ENCODE measurements around the gene RNASE1. TPM values are rescaled to one million over a fixed set of nuclear protein-coding genes. Genes with fewer than 3 reads are reported as not detected.
A peak's percentile ranks its signal among the peaks of the same experiment; 100 is the strongest.

The RNASE1 gene
- total and polyA plus RNA-seq, 10 of the 15 experiments (the other 5 are each of a cell fraction or from before 2014, with no cell fraction given), result 0.11 to 0.72 (median 0.38) TPM; not detected in 7

- H4K20me1 ChIP-seq (ENCODE audit: control insufficient read depth, insufficient read depth), result no peaks in the 10 kb centered on the region
- no peak overlapping the region for H3K4me2 ChIP-seq (ENCODE audit: control insufficient read depth, insufficient read depth)
- CTCF ChIA-PET, result no interaction called here
- no peaks in the 10 kb centered on the region for H3K79me2 ChIP-seq (ENCODE audit: control insufficient read depth, insufficient read depth, low read length)
- in situ Hi-C loops (cut with MboI) (no loop called here), intact Hi-C loops (cut with micrococcal nuclease; ENCODE audit: unreplicated experiment) (no loop called here)
- ATAC-seq (no peak), FAIRE-seq (no peak), DNase-seq (ENCODE audit: low read depth, low spot score) (no peak)
- 43% methylated on average over 5 of the region's 5 CpGs for WGBS (ENCODE audit: insufficient coverage, insufficient replicate concordance, low lambda C conversion rate, missing lambda C conversion rate)
- no peak overlapping the region for H3K9ac ChIP-seq (ENCODE audit: control insufficient read depth, insufficient read depth, low read length)
- TF ChIP-seq SREBF2 (IDR thresholded peaks at IDR 0.05; ENCODE audit: low read length) (no peak), CBX5 (IDR thresholded peaks at IDR 0.05; ENCODE audit: low read depth) (0 out of 2 replicates have a peak, but pooled peaks have one; percentile 36)
- H3K27ac ChIP-seq (ENCODE audit: control insufficient read depth, insufficient read depth), result no peak overlapping the region
- no peaks in the 10 kb centered on the region for H3K36me3 ChIP-seq (ENCODE audit: control insufficient read depth in 2 of 2, insufficient read depth in 2 of 2, low read length in 1 of 2)
- H3K9me3 ChIP-seq (replicated peaks; ENCODE audit: control insufficient read depth, insufficient read depth, low read length), result peaks cover 9% of the 10 kb centered on the region; the same call in 2 of the 3 replicates
- no peaks in the 10 kb centered on the region for H3K27me3 ChIP-seq (replicated peaks in 1 of 2; ENCODE audit: control insufficient read depth in 2 of 2, insufficient read depth in 2 of 2, low read length in 1 of 2)
- no peak overlapping the region for H2AFZ ChIP-seq (ENCODE audit: control insufficient read depth, low read depth, low read length)
- H3K4me3 ChIP-seq, result no peak overlapping the region
- H3K4me1 ChIP-seq (ENCODE audit: control insufficient read depth, insufficient read depth, low read length), result no peaks in the 10 kb centered on the region
- RAD21 ChIA-PET (ENCODE audit: unreplicated experiment), result no interaction called here
- SMC1A ChIA-PET (ENCODE audit: uncharacterized antibody, unreplicated experiment), result no interaction called here
- no TSS peak for BruUV-seq (replicated peaks)
- POLR2A ChIA-PET, result no interaction called here
Observed at GRCh38 chr14:20751963-20752562, 50.6 kb downstream of the RNASE1 start.

Other genes with a start within 250 kb of the RNASE1 start
Only the 7 nearest of the 17 such genes appear.
- gene RNASE4, start 118.3 kb downstream of the RNASE1 start, total RNA-seq (2014; rRNA removed), result 1.1 and 2.0 TPM in 2 replicates
- 1.3 and 1.6 TPM in 2 replicates for gene RNASE4, start 118.3 kb downstream of the RNASE1 start, total RNA-seq (2014; rRNA removed; fragmentation: Illumina TruSeq; extraction: Trizol)
- 0.29 and 1.1 TPM in 2 replicates for gene RNASE4, start 118.3 kb downstream of the RNASE1 start, total RNA-seq (2021)
- gene RNASE4, start 118.3 kb downstream of the RNASE1 start, polyA plus RNA-seq (2011; rRNA removed), result 0.87 and 1.1 TPM in 2 replicates
- 0.29 and 1.3 TPM in 2 replicates for gene RNASE4, start 118.3 kb downstream of the RNASE1 start, polyA plus RNA-seq (2014; fragmentation: Illumina TruSeq; extraction: Trizol)
- gene RNASE4, start 118.3 kb downstream of the RNASE1 start, polyA plus RNA-seq (2014; fragmentation: Nextera tagmentation; extraction: Ambion mirVana), result 1 to 10 TPM; 1.2 to 2.6 TPM
- gene RNASE4, start 118.3 kb downstream of the RNASE1 start, polyA plus RNA-seq (2014; rRNA removed), result 1.0 and 1.9 TPM in 2 replicates
- gene RNASE4, start 118.3 kb downstream of the RNASE1 start, polyA plus RNA-seq (2016; fragmentation: Nextera tagmentation; extraction: Ambion mirVana), result 1 to 10 TPM; 1.4 to 1.9 TPM
- 2.1 TPM in 2 replicates for gene ANG, start 114.1 kb downstream of the RNASE1 start, total RNA-seq (2014; rRNA removed)
- 1.8 and 1.9 TPM in 2 replicates for gene ANG, start 114.1 kb downstream of the RNASE1 start, total RNA-seq (2014; rRNA removed; fragmentation: Illumina TruSeq; extraction: Trizol)
- 1.8 and 2.6 TPM in 2 replicates for gene ANG, start 114.1 kb downstream of the RNASE1 start, total RNA-seq (2021)
- 1.0 and 1.1 TPM in 2 replicates for gene ANG, start 114.1 kb downstream of the RNASE1 start, polyA plus RNA-seq (2011; rRNA removed)
- 2.7 and 3.2 TPM in 2 replicates for gene ANG, start 114.1 kb downstream of the RNASE1 start, polyA plus RNA-seq (2014; fragmentation: Illumina TruSeq; extraction: Trizol)
- gene ANG, start 114.1 kb downstream of the RNASE1 start, polyA plus RNA-seq (2014; fragmentation: Nextera tagmentation; extraction: Ambion mirVana), result 1 to 10 TPM; 2.9 to 5.9 TPM
- gene ANG, start 114.1 kb downstream of the RNASE1 start, polyA plus RNA-seq (2014; rRNA removed), result 2.2 and 2.3 TPM in 2 replicates
- 1 to 10 TPM; 1.9 to 2.0 TPM for gene ANG, start 114.1 kb downstream of the RNASE1 start, polyA plus RNA-seq (2016; fragmentation: Nextera tagmentation; extraction: Ambion mirVana)
- not detected in 2 replicates for gene EDDM3A, start 57.0 kb downstream of the RNASE1 start, total RNA-seq (2014; rRNA removed)
- gene EDDM3A, start 57.0 kb downstream of the RNASE1 start, total RNA-seq (2014; rRNA removed; fragmentation: Illumina TruSeq; extraction: Trizol), result not detected in 2 replicates
- not detected in 2 replicates for gene EDDM3A, start 57.0 kb downstream of the RNASE1 start, total RNA-seq (2021)
- not detected in 2 replicates for gene EDDM3A, start 57.0 kb downstream of the RNASE1 start, polyA plus RNA-seq (2011; rRNA removed)
- not detected in 2 replicates for gene EDDM3A, start 57.0 kb downstream of the RNASE1 start, polyA plus RNA-seq (2014; fragmentation: Illumina TruSeq; extraction: Trizol)
- not detected for gene EDDM3A, start 57.0 kb downstream of the RNASE1 start, polyA plus RNA-seq (2014; fragmentation: Nextera tagmentation; extraction: Ambion mirVana)
- not detected in 2 replicates for gene EDDM3A, start 57.0 kb downstream of the RNASE1 start, polyA plus RNA-seq (2014; rRNA removed)
- not detected for gene EDDM3A, start 57.0 kb downstream of the RNASE1 start, polyA plus RNA-seq (2016; fragmentation: Nextera tagmentation; extraction: Ambion mirVana)
- gene EDDM3B, start 34.4 kb downstream of the RNASE1 start, total RNA-seq (2014; rRNA removed), result not detected in 2 replicates
- gene EDDM3B, start 34.4 kb downstream of the RNASE1 start, total RNA-seq (2014; rRNA removed; fragmentation: Illumina TruSeq; extraction: Trizol), result not detected in 2 replicates
- gene EDDM3B, start 34.4 kb downstream of the RNASE1 start, total RNA-seq (2021), result not detected in 2 replicates
- not detected in 2 replicates for gene EDDM3B, start 34.4 kb downstream of the RNASE1 start, polyA plus RNA-seq (2011; rRNA removed)
- gene EDDM3B, start 34.4 kb downstream of the RNASE1 start, polyA plus RNA-seq (2014; fragmentation: Illumina TruSeq; extraction: Trizol), result not detected in 2 replicates
- not detected for gene EDDM3B, start 34.4 kb downstream of the RNASE1 start, polyA plus RNA-seq (2014; fragmentation: Nextera tagmentation; extraction: Ambion mirVana)
- gene EDDM3B, start 34.4 kb downstream of the RNASE1 start, polyA plus RNA-seq (2014; rRNA removed), result not detected in 2 replicates
- gene EDDM3B, start 34.4 kb downstream of the RNASE1 start, polyA plus RNA-seq (2016; fragmentation: Nextera tagmentation; extraction: Ambion mirVana), result not detected
- gene RNASE6, start 21.6 kb downstream of the RNASE1 start, total RNA-seq (2014; rRNA removed), result 34.6 and 44.3 TPM in 2 replicates
- gene RNASE6, start 21.6 kb downstream of the RNASE1 start, total RNA-seq (2014; rRNA removed; fragmentation: Illumina TruSeq; extraction: Trizol), result 28.7 and 30.8 TPM in 2 replicates
- 16.5 and 18.9 TPM in 2 replicates for gene RNASE6, start 21.6 kb downstream of the RNASE1 start, total RNA-seq (2021)
- 19.7 and 20.2 TPM in 2 replicates for gene RNASE6, start 21.6 kb downstream of the RNASE1 start, polyA plus RNA-seq (2011; rRNA removed)
- 47.0 and 61.9 TPM in 2 replicates for gene RNASE6, start 21.6 kb downstream of the RNASE1 start, polyA plus RNA-seq (2014; fragmentation: Illumina TruSeq; extraction: Trizol)
- 10 to 100 TPM; 52.4 to 65.3 TPM for gene RNASE6, start 21.6 kb downstream of the RNASE1 start, polyA plus RNA-seq (2014; fragmentation: Nextera tagmentation; extraction: Ambion mirVana)
- gene RNASE6, start 21.6 kb downstream of the RNASE1 start, polyA plus RNA-seq (2014; rRNA removed), result 28.4 and 31.7 TPM in 2 replicates
- 10 to 100 TPM; 13.0 to 14.8 TPM for gene RNASE6, start 21.6 kb downstream of the RNASE1 start, polyA plus RNA-seq (2016; fragmentation: Nextera tagmentation; extraction: Ambion mirVana)
- gene RNASE3, start 88.5 kb upstream of the RNASE1 start, total RNA-seq (2014; rRNA removed), result not detected in 2 replicates
- gene RNASE3, start 88.5 kb upstream of the RNASE1 start, total RNA-seq (2014; rRNA removed; fragmentation: Illumina TruSeq; extraction: Trizol), result not detected in 2 replicates
- not detected in 2 replicates for gene RNASE3, start 88.5 kb upstream of the RNASE1 start, total RNA-seq (2021)
- not detected in 2 replicates for gene RNASE3, start 88.5 kb upstream of the RNASE1 start, polyA plus RNA-seq (2011; rRNA removed)
- gene RNASE3, start 88.5 kb upstream of the RNASE1 start, polyA plus RNA-seq (2014; fragmentation: Illumina TruSeq; extraction: Trizol), result not detected in 2 replicates
- not detected for gene RNASE3, start 88.5 kb upstream of the RNASE1 start, polyA plus RNA-seq (2014; fragmentation: Nextera tagmentation; extraction: Ambion mirVana)
- gene RNASE3, start 88.5 kb upstream of the RNASE1 start, polyA plus RNA-seq (2014; rRNA removed), result not detected in 2 replicates
- gene RNASE3, start 88.5 kb upstream of the RNASE1 start, polyA plus RNA-seq (2016; fragmentation: Nextera tagmentation; extraction: Ambion mirVana), result not detected
- not detected in 2 replicates for gene RNASE2, start 152.6 kb upstream of the RNASE1 start, total RNA-seq (2014; rRNA removed)
- gene RNASE2, start 152.6 kb upstream of the RNASE1 start, total RNA-seq (2014; rRNA removed; fragmentation: Illumina TruSeq; extraction: Trizol), result not detected in 2 replicates
- gene RNASE2, start 152.6 kb upstream of the RNASE1 start, total RNA-seq (2021), result not detected in 2 replicates
- gene RNASE2, start 152.6 kb upstream of the RNASE1 start, polyA plus RNA-seq (2011; rRNA removed), result not detected in 2 replicates
- gene RNASE2, start 152.6 kb upstream of the RNASE1 start, polyA plus RNA-seq (2014; fragmentation: Illumina TruSeq; extraction: Trizol), result not detected in 2 replicates
- not detected for gene RNASE2, start 152.6 kb upstream of the RNASE1 start, polyA plus RNA-seq (2014; fragmentation: Nextera tagmentation; extraction: Ambion mirVana)
- not detected in 2 replicates for gene RNASE2, start 152.6 kb upstream of the RNASE1 start, polyA plus RNA-seq (2014; rRNA removed)
- gene RNASE2, start 152.6 kb upstream of the RNASE1 start, polyA plus RNA-seq (2016; fragmentation: Nextera tagmentation; extraction: Ambion mirVana), result not detected

Measured in GM12878 (cell line).